Measurements from ENCODE around the gene B4GALT5. TPM values are rescaled to one million over a fixed set of nuclear protein-coding genes. Genes with fewer than 3 reads are reported as not detected.

The B4GALT5 gene, protein sequence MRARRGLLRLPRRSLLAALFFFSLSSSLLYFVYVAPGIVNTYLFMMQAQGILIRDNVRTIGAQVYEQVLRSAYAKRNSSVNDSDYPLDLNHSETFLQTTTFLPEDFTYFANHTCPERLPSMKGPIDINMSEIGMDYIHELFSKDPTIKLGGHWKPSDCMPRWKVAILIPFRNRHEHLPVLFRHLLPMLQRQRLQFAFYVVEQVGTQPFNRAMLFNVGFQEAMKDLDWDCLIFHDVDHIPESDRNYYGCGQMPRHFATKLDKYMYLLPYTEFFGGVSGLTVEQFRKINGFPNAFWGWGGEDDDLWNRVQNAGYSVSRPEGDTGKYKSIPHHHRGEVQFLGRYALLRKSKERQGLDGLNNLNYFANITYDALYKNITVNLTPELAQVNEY
- total RNA-seq, result 14.7 and 19.8 TPM in 2 replicates

GRCh38 chr20:49713753-49714712 lies at the start of gene B4GALT5:
TSS of gene B4GALT5 (minus strand) at chr20:49713878. CDS start at chr20:49713690, 188 bp downstream.

Other genes starting within 250 kb of the B4GALT5 start
- gene KCNB1, start 231.2 kb downstream of the B4GALT5 start, total RNA-seq, result under 0.01 and 0.19 TPM in 2 replicates
- 193 and 321 TPM in 2 replicates for gene PTGIS, start 145.7 kb downstream of the B4GALT5 start, total RNA-seq
- 8.6 and 9.3 TPM in 2 replicates for gene SLC9A8, start 99.0 kb upstream of the B4GALT5 start, total RNA-seq
- gene SPATA2, start 201.7 kb upstream of the B4GALT5 start, total RNA-seq, result 1.1 and 1.2 TPM in 2 replicates
- 54.9 and 61.2 TPM in 2 replicates for gene RNF114, start 222.5 kb upstream of the B4GALT5 start, total RNA-seq

Measured in aortic smooth muscle cell (primary cell).